A549 (cell line): ENCODE results near the gene ALKBH7. TPM values are rescaled to one million over a fixed set of nuclear protein-coding genes. Genes with fewer than 3 reads are reported as not detected.
A peak's percentile ranks its signal among the peaks of the same experiment; 100 is the strongest.

ENCODE experiments used
- ATAC-seq, 2 experiments: fragments of 200-7000 bp in 1 of 2; fragments of >200 bp in 1 of 2; cut with Nextera tagmentation in 1 of 2; cut with Tn5 transposase in 1 of 2; 3 replicates each; pipeline versions ENCODE4 v1.8.0 to v1.9.1; 2018 to 2020; ENCODE audit warnings: mild to moderate bottlenecking in 1 of 2, moderate library complexity in 1 of 2
- CTCF ChIA-PET: fragments of 300-600 bp; sonication (Branson Sonifier 250); formaldehyde crosslinking; extraction: SDS; loops from one replicate; lab custom pipeline; 2021; ENCODE audit warnings: antibody characterized with exemption, inconsistent platforms; lab: Yijun Ruan, JAX
- POLR2A ChIA-PET: fragments of 350-600 bp; formaldehyde crosslinking; extraction: SDS; loops from one replicate; lab custom pipeline; 2021; ENCODE audit warnings: antibody characterized with exemption, inconsistent platforms; lab: Yijun Ruan, JAX
- DNase-seq, 2 experiments: peaks; one replicate each; pipeline versions ENCODE4 v3.0.0 to v3.0.0-alpha.2; 2011 to 2016; ENCODE audit warnings: low read depth in 1 of 2, low spot score in 1 of 2
- FAIRE-seq: peaks from 2 replicates; lab custom pipeline; 2011; peaks lifted over from hg19 to GRCh38; lab: Jason Lieb, UNC
- H3K27ac ChIP-seq, 2 experiments: fragments of >200 bp; sonication (Bioruptor Twin); formaldehyde crosslinking; 3 replicates each; pipeline ENCODE4 v1.5.1; 2016 to 2017
- H3K4me1 ChIP-seq: fragments of >200 bp; sonication (Bioruptor Twin); formaldehyde crosslinking; 3 replicates; pipeline ENCODE4 v1.6.1; 2016
- H3K4me2 ChIP-seq: fragments of >200 bp; sonication (Bioruptor Twin); formaldehyde crosslinking; 3 replicates; pipeline ENCODE4 v1.6.1; 2016
- H3K4me3 ChIP-seq: fragments of >200 bp; sonication (Bioruptor Twin); formaldehyde crosslinking; 3 replicates; pipeline ENCODE4 v1.5.1; 2016
- H3K9me3 ChIP-seq: fragments of >200 bp; sonication (Bioruptor Twin); formaldehyde crosslinking; 3 replicates; pipeline ENCODE4 v1.6.1; 2016
- CBX8 ChIP-seq: fragments of 200-600 bp; sonication (generic); IDR thresholded peaks from 2 replicates; pipeline ENCODE4 v1.6.1; 2016
- CHD2 ChIP-seq: fragments of 150-350 bp; IDR thresholded peaks from 2 replicates; pipeline ENCODE4 v1.6.1; 2014; ENCODE audit warnings: low read length; ENCODE audit not compliant: partially characterized antibody
- EP300 ChIP-seq, 2 experiments: fragments of >200 bp; sonication (Bioruptor Twin); formaldehyde crosslinking; IDR thresholded peaks; 2 replicates in 1 of 2; 3 replicates in 1 of 2; pipeline ENCODE4 v1.6.1; 2016 to 2017
- FOSL2 ChIP-seq, 2 experiments: fragments of 450-650 bp in 1 of 2; fragments of >200 bp in 1 of 2; sonication (Bioruptor Twin) in 1 of 2; formaldehyde crosslinking; IDR thresholded peaks; 2 replicates each; pipeline versions ENCODE4 v1.5.0 to v1.6.1; 2016 to 2020; ENCODE audit warnings: mild to moderate bottlenecking in 1 of 2, moderate library complexity in 1 of 2
- HEYL ChIP-seq: fragments of 250-450 bp; sonication (Bioruptor Pico); IDR thresholded peaks from 2 replicates; pipeline ENCODE4 v1.8.0; 2021; ENCODE audit warnings: mild to moderate bottlenecking, moderate library complexity
- HOXB13 ChIP-seq: fragments of 250-450 bp; sonication (Bioruptor Pico); IDR thresholded peaks from 2 replicates; pipeline ENCODE4 v1.5.0; 2020; ENCODE audit warnings: low read depth, mild to moderate bottlenecking, moderate library complexity
- HOXB5 ChIP-seq: fragments of 250-450 bp; sonication (Bioruptor Pico); IDR thresholded peaks from 2 replicates; pipeline ENCODE4 v1.5.0; 2020; ENCODE audit warnings: mild to moderate bottlenecking, moderate library complexity
- JUN ChIP-seq, 2 experiments: fragments of >200 bp; sonication (Bioruptor Twin); formaldehyde crosslinking; IDR thresholded peaks; 2 replicates in 1 of 2; 3 replicates in 1 of 2; pipeline ENCODE4 v1.6.1; 2016 to 2017
- NPAS2 ChIP-seq: fragments of 250-450 bp; sonication (Bioruptor Pico); IDR thresholded peaks from 2 replicates; pipeline ENCODE4 v1.8.0; 2022; ENCODE audit warnings: mild to moderate bottlenecking, moderate library complexity, borderline replicate concordance
- PHF8 ChIP-seq: fragments of 200-600 bp; sonication (generic); IDR thresholded peaks from 2 replicates; pipeline ENCODE4 v1.6.1; 2016; ENCODE audit warnings: low read depth, mild to moderate bottlenecking, antibody characterized with exemption, moderate library complexity, borderline replicate concordance
- POLR2A ChIP-seq: IDR thresholded peaks from 2 replicates; pipeline ENCODE4 v1.6.1; 2012; ENCODE audit warnings: mild to moderate bottlenecking, low read length
- RAD21 ChIP-seq, 2 experiments: fragments of >200 bp in 1 of 2; sonication (Bioruptor Twin) in 1 of 2; formaldehyde crosslinking in 1 of 2; IDR thresholded peaks in 1 of 2; conservative IDR thresholded peaks in 1 of 2; 2 replicates in 1 of 2; 3 replicates in 1 of 2; pipeline ENCODE4 v1.6.1; 2012 to 2018; ENCODE audit warnings: inconsistent platforms in 1 of 2
- RFX5 ChIP-seq: fragments of 450-650 bp; IDR thresholded peaks from 2 replicates; pipeline ENCODE4 v1.7.1; 2014; ENCODE audit warnings: antibody characterized with exemption, mild to moderate bottlenecking, moderate library complexity
- SMC3 ChIP-seq: fragments of >200 bp; sonication (Bioruptor Twin); formaldehyde crosslinking; IDR thresholded peaks from 3 replicates; pipeline ENCODE4 v1.6.1; 2018; ENCODE audit warnings: inconsistent platforms
- WGBS: methylation state at CpG from one replicate; pipeline ENCODE4 v1.1.6; 2017; ENCODE audit errors: missing lambda C conversion rate; 5-methylcytosine and 5-hydroxymethylcytosine counted together
- polyA plus RNA-seq, 4 experiments: library from polyadenylated mRNA; depleted of rRNA in 3 of 4; stranded (reverse); fragments of >200 nt; fragmentation: RNase III in 1 of 4; extraction: RNeasy Plus Mini Kit Qiagen cat#74134 plus additional on column Dnase treatment in 1 of 4; gene quantifications; 2 replicates in 3 of 4; 3 replicates in 1 of 4; pipeline ENCODE4 v1.2.3, GENCODE V29; 2011 to 2017
- small RNA-seq, 6 experiments: library from RNA; depleted of rRNA; stranded (forward); fragments of <200 nt; gene quantifications; one replicate each; pipeline ENCODE3, GENCODE V24; 2012
- TF ChIP-seq, protein P1 (sequence below): fragments of 450-650 bp; IDR thresholded peaks from 2 replicates; pipeline ENCODE4 v1.6.1; 2014; ENCODE audit warnings: antibody characterized with exemption
- TF ChIP-seq, protein P2 (sequence below): fragments of >200 bp; sonication (Bioruptor Twin); formaldehyde crosslinking; IDR thresholded peaks from 3 replicates; pipeline ENCODE4 v1.6.1; 2016

The ALKBH7 gene
- polyA plus RNA-seq, 2 of the 4 experiments (the other 2 are of a cell fraction) = 10.2 to 18.1 TPM

- no peaks in the 10 kb centered on the region for H3K9me3 ChIP-seq
- H3K4me1 ChIP-seq = peaks cover 15% of the 10 kb centered on the region; the same call in 2 of the 3 replicates
- CTCF ChIA-PET = no interaction called here
- no peak for FAIRE-seq
- no peak for TF ChIP-seq HOXB13 (CRISPR knock-in tag)
- TF ChIP-seq, protein P1, sequence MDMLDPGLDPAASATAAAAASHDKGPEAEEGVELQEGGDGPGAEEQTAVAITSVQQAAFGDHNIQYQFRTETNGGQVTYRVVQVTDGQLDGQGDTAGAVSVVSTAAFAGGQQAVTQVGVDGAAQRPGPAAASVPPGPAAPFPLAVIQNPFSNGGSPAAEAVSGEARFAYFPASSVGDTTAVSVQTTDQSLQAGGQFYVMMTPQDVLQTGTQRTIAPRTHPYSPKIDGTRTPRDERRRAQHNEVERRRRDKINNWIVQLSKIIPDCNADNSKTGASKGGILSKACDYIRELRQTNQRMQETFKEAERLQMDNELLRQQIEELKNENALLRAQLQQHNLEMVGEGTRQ = 0 out of 2 replicates have a peak, but pooled peaks have one; percentile 30
- no peak for TF ChIP-seq HOXB5 (CRISPR knock-in tag)
- TF ChIP-seq HEYL (CRISPR knock-in tag) = no peak
- TF ChIP-seq POLR2A = peak; percentile 53
- TF ChIP-seq NPAS2 (CRISPR knock-in tag) = no peak
- no peak for TF ChIP-seq SMC3
- TF ChIP-seq, protein P2, sequence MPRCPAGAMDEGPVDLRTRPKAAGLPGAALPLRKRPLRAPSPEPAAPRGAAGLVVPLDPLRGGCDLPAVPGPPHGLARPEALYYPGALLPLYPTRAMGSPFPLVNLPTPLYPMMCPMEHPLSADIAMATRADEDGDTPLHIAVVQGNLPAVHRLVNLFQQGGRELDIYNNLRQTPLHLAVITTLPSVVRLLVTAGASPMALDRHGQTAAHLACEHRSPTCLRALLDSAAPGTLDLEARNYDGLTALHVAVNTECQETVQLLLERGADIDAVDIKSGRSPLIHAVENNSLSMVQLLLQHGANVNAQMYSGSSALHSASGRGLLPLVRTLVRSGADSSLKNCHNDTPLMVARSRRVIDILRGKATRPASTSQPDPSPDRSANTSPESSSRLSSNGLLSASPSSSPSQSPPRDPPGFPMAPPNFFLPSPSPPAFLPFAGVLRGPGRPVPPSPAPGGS = 0 out of 3 replicates have a peak, but pooled peaks have one; percentile 40
- 0 out of 2 replicates have a peak, but pooled peaks have one; percentile 44 for TF ChIP-seq RFX5
- no peak for TF ChIP-seq CHD2
- no peak for TF ChIP-seq RAD21 (conservative IDR thresholded peaks at IDR 0.05 in 1 of 2, IDR thresholded peaks at IDR 0.05 in 1 of 2)
- no peak for TF ChIP-seq EP300 (IDR thresholded peaks at IDR 0.05)
- TF ChIP-seq CBX8 = no peak
- peak in 1 of 2 experiments; percentile 59; a peak in 3 of 5 replicates for TF ChIP-seq JUN (IDR thresholded peaks at IDR 0.05)
- TF ChIP-seq FOSL2 (IDR thresholded peaks at IDR 0.05) = no peak
- no peak for TF ChIP-seq FOSL2 (CRISPR knock-in tag; IDR thresholded peaks at IDR 0.05)
- no peak for TF ChIP-seq PHF8
- TF ChIP-seq, all 56 proteins: peak for 5
- no peak for ATAC-seq
- Histone ChIP-seq H3K27ac (peak within 1 kb of the TSS; percentile 95 to 99), H3K4me2 (peak within 1 kb of the TSS; percentile 88), H3K4me3 (peak within 1 kb of the TSS; percentile 90)
- no peak for DNase-seq
- 1% methylated on average over 14 of the region's 114 CpGs for WGBS
- POLR2A ChIA-PET = interaction anchor here (0.7 to 1.2 kb wide), 5 partner anchors 12 to 63 kb away, joined by 3 to 6 read pairs (median 4); partner anchors contain the start of genes ALKBH7, CLPP and GTF2F1
Measured at GRCh38 chr19:6424195-6424938, 51.8 kb downstream of the ALKBH7 start, which contains the start of gene KHSRP. TSS of gene KHSRP (minus strand) at chr19:6424811. CDS start at chr19:6424701, 110 bp downstream.

Small RNA genes lying within 50 kb of the gene (small RNA-seq; reads per million reads assigned to genes)
- 0 to 0.39 (median 0) reads per million in 6 experiments for gene MIR6790
- 0 reads per million in 6 experiments for gene MIR6885

Other genes starting within 250 kb of the ALKBH7 start
- not detected in 2 replicates for gene ACSBG2, start 237.1 kb upstream of the ALKBH7 start, polyA plus RNA-seq (2011; rRNA removed)
- gene ACSBG2, start 237.1 kb upstream of the ALKBH7 start, polyA plus RNA-seq (2017; fragmentation: RNase III; extraction: RNeasy Plus Mini Kit Qiagen cat#74134 plus additional on column Dnase treatment) = not detected in 3 replicates
- gene MLLT1, start 92.8 kb upstream of the ALKBH7 start, polyA plus RNA-seq (2011; rRNA removed) = 6.3 and 7.4 TPM in 2 replicates
- 14.6 to 18.6 TPM (median 17.5 TPM) in 3 replicates for gene MLLT1, start 92.8 kb upstream of the ALKBH7 start, polyA plus RNA-seq (2017; fragmentation: RNase III; extraction: RNeasy Plus Mini Kit Qiagen cat#74134 plus additional on column Dnase treatment)
- not detected in 2 replicates for gene ACER1, start 39.2 kb upstream of the ALKBH7 start, polyA plus RNA-seq (2011; rRNA removed)
- gene ACER1, start 39.2 kb upstream of the ALKBH7 start, polyA plus RNA-seq (2017; fragmentation: RNase III; extraction: RNeasy Plus Mini Kit Qiagen cat#74134 plus additional on column Dnase treatment) = not detected in 3 replicates
- gene CLPP, start 11.3 kb upstream of the ALKBH7 start, polyA plus RNA-seq (2011; rRNA removed) = 28.2 and 35.2 TPM in 2 replicates
- 45.2 to 51.8 TPM (median 49.9 TPM) in 3 replicates for gene CLPP, start 11.3 kb upstream of the ALKBH7 start, polyA plus RNA-seq (2017; fragmentation: RNase III; extraction: RNeasy Plus Mini Kit Qiagen cat#74134 plus additional on column Dnase treatment)
- gene PSPN, start 3.1 kb downstream of the ALKBH7 start, polyA plus RNA-seq (2011; rRNA removed) = 0.34 and 0.62 TPM in 2 replicates
- gene PSPN, start 3.1 kb downstream of the ALKBH7 start, polyA plus RNA-seq (2017; fragmentation: RNase III; extraction: RNeasy Plus Mini Kit Qiagen cat#74134 plus additional on column Dnase treatment) = 0.71 to 0.75 TPM (median 0.71 TPM) in 3 replicates
- gene GTF2F1, start 20.4 kb downstream of the ALKBH7 start, polyA plus RNA-seq (2011; rRNA removed) = 32.1 and 39.0 TPM in 2 replicates
- 75.0 to 76.8 TPM (median 75.3 TPM) in 3 replicates for gene GTF2F1, start 20.4 kb downstream of the ALKBH7 start, polyA plus RNA-seq (2017; fragmentation: RNase III; extraction: RNeasy Plus Mini Kit Qiagen cat#74134 plus additional on column Dnase treatment)
- 45.6 and 54.3 TPM in 2 replicates for gene KHSRP, start 52.0 kb downstream of the ALKBH7 start, polyA plus RNA-seq (2011; rRNA removed)
- 177 to 192 TPM (median 183 TPM) in 3 replicates for gene KHSRP, start 52.0 kb downstream of the ALKBH7 start, polyA plus RNA-seq (2017; fragmentation: RNase III; extraction: RNeasy Plus Mini Kit Qiagen cat#74134 plus additional on column Dnase treatment)
- 0.09 and 0.17 TPM in 2 replicates for gene SLC25A41, start 61.0 kb downstream of the ALKBH7 start, polyA plus RNA-seq (2011; rRNA removed)
- gene SLC25A41, start 61.0 kb downstream of the ALKBH7 start, polyA plus RNA-seq (2017; fragmentation: RNase III; extraction: RNeasy Plus Mini Kit Qiagen cat#74134 plus additional on column Dnase treatment) = 0.15 to 0.26 TPM (median 0.22 TPM) in 3 replicates
- 3.3 and 7.3 TPM in 2 replicates for gene SLC25A23, start 87.0 kb downstream of the ALKBH7 start, polyA plus RNA-seq (2011; rRNA removed)
- gene SLC25A23, start 87.0 kb downstream of the ALKBH7 start, polyA plus RNA-seq (2017; fragmentation: RNase III; extraction: RNeasy Plus Mini Kit Qiagen cat#74134 plus additional on column Dnase treatment) = 15.5 to 18.6 TPM (median 18.2 TPM) in 3 replicates
- gene CRB3, start 91.5 kb downstream of the ALKBH7 start, polyA plus RNA-seq (2011; rRNA removed) = 1.9 TPM in 2 replicates
- 4.2 to 5.7 TPM (median 4.5 TPM) in 3 replicates for gene CRB3, start 91.5 kb downstream of the ALKBH7 start, polyA plus RNA-seq (2017; fragmentation: RNase III; extraction: RNeasy Plus Mini Kit Qiagen cat#74134 plus additional on column Dnase treatment)
- gene DENND1C, start 109.0 kb downstream of the ALKBH7 start, polyA plus RNA-seq (2011; rRNA removed) = 0.26 and 0.30 TPM in 2 replicates
- gene DENND1C, start 109.0 kb downstream of the ALKBH7 start, polyA plus RNA-seq (2017; fragmentation: RNase III; extraction: RNeasy Plus Mini Kit Qiagen cat#74134 plus additional on column Dnase treatment) = 0.22 to 0.32 TPM (median 0.28 TPM) in 3 replicates
- 2.2 and 2.5 TPM in 2 replicates for gene TUBB4A, start 129.5 kb downstream of the ALKBH7 start, polyA plus RNA-seq (2011; rRNA removed)
- gene TUBB4A, start 129.5 kb downstream of the ALKBH7 start, polyA plus RNA-seq (2017; fragmentation: RNase III; extraction: RNeasy Plus Mini Kit Qiagen cat#74134 plus additional on column Dnase treatment) = 15.4 to 17.6 TPM (median 17.5 TPM) in 3 replicates
- 5.4 and 6.3 TPM in 2 replicates for gene TNFSF9, start 158.2 kb downstream of the ALKBH7 start, polyA plus RNA-seq (2011; rRNA removed)
- gene TNFSF9, start 158.2 kb downstream of the ALKBH7 start, polyA plus RNA-seq (2017; fragmentation: RNase III; extraction: RNeasy Plus Mini Kit Qiagen cat#74134 plus additional on column Dnase treatment) = 11.1 to 16.7 TPM (median 15.9 TPM) in 3 replicates
- 7.7 and 10.0 TPM in 2 replicates for gene CD70, start 218.4 kb downstream of the ALKBH7 start, polyA plus RNA-seq (2011; rRNA removed)
- 25.0 to 43.3 TPM (median 35.7 TPM) in 3 replicates for gene CD70, start 218.4 kb downstream of the ALKBH7 start, polyA plus RNA-seq (2017; fragmentation: RNase III; extraction: RNeasy Plus Mini Kit Qiagen cat#74134 plus additional on column Dnase treatment)